GM23248 (cell line): ENCODE data around the gene PARD3B. TPM values are rescaled to one million over a fixed set of nuclear protein-coding genes. Genes with fewer than 3 reads are reported as not detected.
A peak's percentile ranks its signal among the peaks of the same experiment; 100 is the strongest.

ENCODE experiments used
- DNase-seq: peaks from one replicate; pipeline ENCODE4 v3.0.0-alpha.2; 2015
- H2AFZ ChIP-seq: fragments of 200-600 bp; sonication (generic); 2 replicates; pipeline ENCODE4 v1.6.1; 2016; ENCODE audit warnings: antibody characterized with exemption
- H3F3A ChIP-seq: fragments of 200-600 bp; sonication (generic); 2 replicates; pipeline ENCODE4 v1.6.1; 2016; ENCODE audit warnings: mild to moderate bottlenecking, antibody characterized with exemption, mixed run types; ENCODE audit not compliant: insufficient read depth
- H3K27ac ChIP-seq: fragments of 200-600 bp; sonication (generic); 2 replicates; pipeline ENCODE4 v1.5.1; 2016; ENCODE audit warnings: mild to moderate bottlenecking
- H3K27me3 ChIP-seq: fragments of 200-600 bp; sonication (generic); replicated peaks from 2 replicates; pipeline ENCODE4 v1.6.1; 2016; ENCODE audit warnings: mild to moderate bottlenecking; ENCODE audit not compliant: insufficient read depth
- H3K36me3 ChIP-seq: fragments of 200-600 bp; sonication (generic); 2 replicates; pipeline ENCODE4 v1.6.1; 2016; ENCODE audit warnings: low read depth, mild to moderate bottlenecking
- H3K4me1 ChIP-seq: fragments of 200-600 bp; sonication (generic); 2 replicates; pipeline ENCODE4 v1.6.1; 2016; ENCODE audit warnings: mild to moderate bottlenecking; ENCODE audit not compliant: insufficient read depth
- H3K4me2 ChIP-seq: fragments of 200-600 bp; sonication (generic); one replicate; pipeline ENCODE4 v1.6.1; 2016; ENCODE audit warnings: mild to moderate bottlenecking; ENCODE audit not compliant: unreplicated experiment
- H3K4me3 ChIP-seq: fragments of 200-600 bp; sonication (generic); 2 replicates; pipeline ENCODE4 v1.5.1; 2016; ENCODE audit warnings: mild to moderate bottlenecking
- H3K79me2 ChIP-seq: fragments of 200-600 bp; sonication (generic); 2 replicates; pipeline ENCODE4 v1.6.1; 2016; ENCODE audit warnings: mild to moderate bottlenecking; ENCODE audit not compliant: insufficient read depth
- H3K9ac ChIP-seq: fragments of 200-600 bp; sonication (generic); 2 replicates; pipeline ENCODE4 v1.6.1; 2016; ENCODE audit warnings: mild to moderate bottlenecking
- H3K9me2 ChIP-seq: fragments of 200-600 bp; sonication (generic); 2 replicates; pipeline ENCODE4 v1.6.1; 2016; ENCODE audit warnings: mixed run types, mild to moderate bottlenecking, moderate library complexity; ENCODE audit not compliant: insufficient read depth
- H3K9me3 ChIP-seq: fragments of 200-600 bp; sonication (generic); one replicate; pipeline ENCODE4 v1.6.1; 2017; ENCODE audit warnings: low read depth
- H4K20me1 ChIP-seq: fragments of 200-600 bp; sonication (generic); 2 replicates; pipeline ENCODE4 v1.6.0; 2016; ENCODE audit not compliant: insufficient read depth
- EZH2 ChIP-seq: fragments of 200-600 bp; sonication (generic); IDR thresholded peaks from 2 replicates; pipeline ENCODE4 v1.6.1; 2018; ENCODE audit warnings: antibody characterized with exemption, mild to moderate bottlenecking; ENCODE audit not compliant: insufficient read depth, poor library complexity, severe bottlenecking
- EZH2phosphoT487 ChIP-seq: fragments of 200-600 bp; sonication (generic); IDR thresholded peaks from 2 replicates; pipeline ENCODE4 v1.6.1; 2018; ENCODE audit warnings: antibody characterized with exemption, moderate library complexity, mild to moderate bottlenecking, low read depth; ENCODE audit not compliant: insufficient read depth
- WGBS, 2 experiments: methylation state at CpG; one replicate each; pipeline ENCODE4 v1.1.6; 2015 to 2017; ENCODE audit warnings: low lambda C conversion rate in 2 of 2, low coverage in 1 of 2; ENCODE audit errors: missing lambda C conversion rate in 2 of 2; 5-methylcytosine and 5-hydroxymethylcytosine counted together
- in situ Hi-C: fragments of 300-500 bp; cut with MboI; formaldehyde crosslinking; loops from 2 replicates; pipeline ENCODE4 v1.15.0; 2020
- polyA plus RNA-seq: library from polyadenylated mRNA; unstranded; fragments of >200 nt; fragmentation: Nextera tagmentation; extraction: Ambion mirVana; gene quantifications from 2 replicates; pipeline ENCODE4 v1.2.1, GENCODE V29; 2016
- total RNA-seq: library from RNA; depleted of rRNA; stranded (reverse); fragments of >200 nt; shearing (Covaris generic); gene quantifications from 2 replicates; pipeline ENCODE4 v1.2.3, GENCODE V29; 2014

The PARD3B gene
- total and polyA plus RNA-seq, 2 experiments from 2014 or later = 2.5 to 6.9 TPM

DNA sequence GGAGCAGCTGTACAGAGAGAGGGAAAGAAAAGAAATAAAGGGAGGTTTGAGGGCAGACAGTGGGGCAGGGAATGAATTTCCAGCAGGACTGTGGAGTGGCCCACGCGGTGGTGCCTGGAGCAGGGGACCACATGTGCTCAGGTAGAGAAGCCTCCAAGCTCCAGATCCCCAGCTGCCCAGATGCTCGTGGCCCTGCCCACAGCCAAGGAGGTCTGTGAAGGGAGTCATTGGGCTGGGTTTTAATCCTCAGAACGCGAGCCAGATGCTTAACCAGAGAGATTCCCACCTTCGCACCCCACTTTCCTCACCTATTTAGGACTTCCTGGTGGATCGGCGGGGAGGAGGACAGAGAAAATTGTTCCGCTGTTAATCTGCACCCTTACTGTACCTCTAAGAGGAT is 369.4 kb downstream of the PARD3B start:
- H3K27ac ChIP-seq = no peak overlapping the region
- H3K9me3 ChIP-seq = no peaks in the 10 kb centered on the region
- no peaks in the 10 kb centered on the region for H3K9me2 ChIP-seq
- H3K36me3 ChIP-seq = no peaks in the 10 kb centered on the region
- in situ Hi-C loops = no loop called here
- no peaks in the 10 kb centered on the region for H3K79me2 ChIP-seq
- 73 to 80% methylated on average over 9 of the region's 9 CpGs for WGBS, 2 experiments
- peaks cover 8% of the 10 kb centered on the region for H3K4me1 ChIP-seq
- H3K4me3 ChIP-seq = no peak overlapping the region
- no peak for TF ChIP-seq EZH2phosphoT487
- TF ChIP-seq EZH2 = no peak
- H3K9ac ChIP-seq = no peak overlapping the region
- no peak overlapping the region for H2AFZ ChIP-seq
- H3K4me2 ChIP-seq = no peak overlapping the region
- H4K20me1 ChIP-seq = no peaks in the 10 kb centered on the region
- DNase-seq = no peak
- H3F3A ChIP-seq = peaks cover 6% of the 10 kb centered on the region
- H3K27me3 ChIP-seq = no peaks in the 10 kb centered on the region

DNA sequence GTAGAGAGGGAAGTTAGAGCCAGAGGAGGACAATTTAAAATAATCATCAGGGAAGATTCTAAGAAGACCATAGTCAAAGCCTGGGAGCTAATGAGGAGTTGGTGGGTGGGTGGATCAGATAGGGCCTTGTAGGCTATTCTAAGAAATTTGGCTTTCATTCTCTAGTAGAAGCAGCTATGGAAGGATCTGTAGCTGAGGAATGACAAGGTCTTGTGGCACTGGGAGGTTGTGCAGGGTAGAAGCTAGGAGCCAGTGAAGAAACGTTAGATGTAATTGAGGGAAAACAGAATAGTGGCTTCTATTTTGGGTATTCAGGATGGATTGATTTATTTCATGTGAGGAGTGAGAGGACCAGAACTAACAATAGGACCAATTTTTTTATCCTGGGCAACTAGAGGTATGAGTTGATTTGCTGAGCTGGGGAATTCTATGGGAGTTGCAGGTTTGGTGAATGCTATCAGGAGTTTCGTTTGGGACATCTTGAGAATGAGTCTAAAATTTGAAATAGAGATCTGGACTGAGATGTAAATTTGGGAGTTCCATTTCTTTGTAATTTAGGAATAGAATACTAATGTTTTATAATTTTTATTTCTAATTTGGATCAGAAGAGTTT is 371.9 kb downstream of the PARD3B start:
- Histone ChIP-seq H3F3A (no peaks in the 10 kb centered on the region), H3K4me1 (no peaks in the 10 kb centered on the region), H3K4me2 (no peak overlapping the region), H3K36me3 (no peaks in the 10 kb centered on the region), H2AFZ (no peak overlapping the region), H3K9ac (no peak overlapping the region), H3K27ac (no peak overlapping the region), H3K9me3 (no peaks in the 10 kb centered on the region), H3K9me2 (no peaks in the 10 kb centered on the region), H3K4me3 (no peak overlapping the region), H3K79me2 (no peaks in the 10 kb centered on the region), H3K27me3 (no peaks in the 10 kb centered on the region), H4K20me1 (no peaks in the 10 kb centered on the region)
- DNase-seq = no peak
- in situ Hi-C loops = no loop called here
- 79 to 88% methylated on average over 2 of the region's 2 CpGs for WGBS, 2 experiments
- no peak for TF ChIP-seq EZH2phosphoT487
- TF ChIP-seq EZH2 = no peak

DNA sequence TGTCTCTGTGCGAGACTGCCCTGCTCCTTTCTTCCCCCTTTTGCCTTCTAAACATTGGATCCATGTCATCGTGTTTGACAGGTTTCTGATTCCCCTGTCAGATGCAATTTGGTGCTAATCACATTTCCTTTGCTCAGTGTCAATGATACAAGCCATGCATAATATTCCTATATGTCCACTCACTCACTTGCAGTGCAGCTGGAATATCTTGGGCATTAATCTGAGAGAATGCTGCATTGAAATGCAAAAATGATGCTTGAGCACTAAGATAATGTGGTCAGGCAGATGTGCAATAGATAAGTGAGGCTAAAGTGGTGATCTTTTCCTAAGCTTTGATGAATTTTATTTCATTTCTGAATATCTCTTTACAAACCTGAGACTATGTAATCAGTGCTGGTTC is 375.5 kb downstream of the PARD3B start:
- Histone ChIP-seq H3K9me2 (no peaks in the 10 kb centered on the region), H3K4me1 (no peaks in the 10 kb centered on the region), H3K9ac (no peak overlapping the region), H3K4me3 (no peak overlapping the region), H4K20me1 (no peaks in the 10 kb centered on the region), H3F3A (no peaks in the 10 kb centered on the region), H3K27ac (no peak overlapping the region), H3K36me3 (no peaks in the 10 kb centered on the region), H3K27me3 (no peaks in the 10 kb centered on the region), H2AFZ (no peak overlapping the region), H3K9me3 (no peaks in the 10 kb centered on the region), H3K79me2 (no peaks in the 10 kb centered on the region), H3K4me2 (no peak overlapping the region)
- DNase-seq = no peak
- in situ Hi-C loops = no loop called here
- TF ChIP-seq EZH2phosphoT487 (no peak), EZH2 (no peak)
- WGBS, 2 experiments = 89 to 91% methylated on average over 2 of the region's 2 CpGs

DNA sequence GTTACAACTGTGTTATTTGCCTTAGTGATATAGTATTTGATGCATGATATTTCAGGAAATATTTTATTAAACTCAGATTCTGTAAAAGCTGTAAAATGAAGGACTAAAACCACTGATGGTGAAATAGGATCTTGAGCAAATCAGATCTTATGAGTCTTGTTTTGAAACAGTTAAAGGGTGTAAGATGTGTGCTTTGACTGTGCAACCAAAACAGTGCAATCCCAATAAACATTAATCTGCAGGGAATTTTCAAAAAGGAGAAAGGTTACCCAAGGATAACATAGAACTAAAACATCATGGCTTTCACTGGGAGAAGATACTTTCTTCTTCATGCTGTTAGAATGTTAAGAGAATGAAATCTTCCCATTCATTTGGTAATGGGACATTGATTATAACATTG is 378.7 kb downstream of the PARD3B start:
- no peak overlapping the region for H3K9ac ChIP-seq
- TF ChIP-seq EZH2phosphoT487 (no peak), EZH2 (no peak)
- H3K36me3 ChIP-seq = no peaks in the 10 kb centered on the region
- H3K4me1 ChIP-seq = no peaks in the 10 kb centered on the region
- no peak overlapping the region for H2AFZ ChIP-seq
- H3K4me2 ChIP-seq = no peak overlapping the region
- no peaks in the 10 kb centered on the region for H3K9me3 ChIP-seq
- no peaks in the 10 kb centered on the region for H3K27me3 ChIP-seq
- H4K20me1 ChIP-seq = no peaks in the 10 kb centered on the region
- H3K79me2 ChIP-seq = no peaks in the 10 kb centered on the region
- H3K4me3 ChIP-seq = no peak overlapping the region
- no peaks in the 10 kb centered on the region for H3K9me2 ChIP-seq
- H3F3A ChIP-seq = no peaks in the 10 kb centered on the region
- DNase-seq = no peak
- in situ Hi-C loops = no loop called here
- no peak overlapping the region for H3K27ac ChIP-seq

DNA sequence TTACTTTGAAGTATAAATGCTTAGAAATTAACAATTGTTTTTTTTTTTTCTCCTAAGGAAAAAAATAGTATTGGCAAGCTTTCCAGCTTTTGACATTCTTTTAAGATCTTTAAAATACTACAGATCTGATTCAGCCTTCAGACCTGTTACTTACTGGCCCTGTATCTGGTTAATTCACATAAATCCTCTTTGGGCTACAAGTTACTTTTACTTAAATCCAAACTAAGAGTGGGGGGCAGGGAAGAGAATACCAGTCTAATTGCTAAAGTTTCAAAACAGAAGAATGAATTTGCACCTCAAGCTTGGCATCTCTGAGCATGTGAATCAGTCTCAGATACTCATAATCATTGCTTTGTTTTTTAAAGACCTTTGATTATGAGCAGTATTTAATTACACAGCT is 386.3 kb downstream of the PARD3B start:
- Histone ChIP-seq H3K36me3 (no peaks in the 10 kb centered on the region), H4K20me1 (no peaks in the 10 kb centered on the region; the same call in 1 of the 2 replicates), H3K4me1 (peaks cover 12% of the 10 kb centered on the region), H3K27me3 (no peaks in the 10 kb centered on the region), H3K4me2 (no peak overlapping the region), H3K9ac (no peak overlapping the region), H3K27ac (no peak overlapping the region), H3K79me2 (no peaks in the 10 kb centered on the region), H2AFZ (no peak overlapping the region), H3K9me3 (no peaks in the 10 kb centered on the region), H3K4me3 (no peak overlapping the region), H3K9me2 (no peaks in the 10 kb centered on the region), H3F3A (no peaks in the 10 kb centered on the region)
- TF ChIP-seq EZH2 = no peak
- TF ChIP-seq EZH2phosphoT487 = no peak
- DNase-seq = peak; percentile 1
- in situ Hi-C loops = no loop called here
